H1 (cell line): Measurements from ENCODE around the gene STIM2. TPM values are rescaled to one million over a fixed set of nuclear protein-coding genes. Genes with fewer than 3 reads are reported as not detected.

Source experiments
- CTCF ChIA-PET: fragments of 300-600 bp; sonication (Branson Sonifier 250); formaldehyde crosslinking; loops from one replicate; lab custom pipeline; 2021; ENCODE audit not compliant: partially characterized antibody; lab: Charles Lee
- POLR2A ChIA-PET: fragments of 300-600 bp; sonication (Branson Sonifier 250); formaldehyde crosslinking; loops from one replicate; lab custom pipeline; 2021; ENCODE audit warnings: inconsistent platforms; ENCODE audit not compliant: partially characterized antibody; lab: Charles Lee
- DNase-seq, 2 experiments: peaks; one replicate each; pipeline versions ENCODE4 v3.0.0 to v3.0.0-alpha.2; 2010 to 2022; ENCODE audit warnings: low spot score in 2 of 2, low read depth in 1 of 2, mixed read lengths in 1 of 2
- FAIRE-seq: peaks from 2 replicates; lab custom pipeline; 2011; peaks lifted over from hg19 to GRCh38; lab: Jason Lieb, UNC
- H2AFZ ChIP-seq: 2 replicates; pipeline ENCODE4 v1.8.1; 2012; ENCODE audit warnings: low read length, inconsistent platforms
- H2AK5ac ChIP-seq: 2 replicates; pipeline ENCODE4 v1.6.1; 2013; ENCODE audit warnings: low read depth, low read length
- H2BK120ac ChIP-seq: replicated peaks from 2 replicates; pipeline ENCODE3; 2013; ENCODE audit warnings: low read depth, low read length, inconsistent platforms
- H2BK12ac ChIP-seq: 2 replicates; pipeline ENCODE4 v1.6.1; 2013; ENCODE audit warnings: low read depth, low read length
- H2BK15ac ChIP-seq: 2 replicates; pipeline ENCODE4 v1.6.1; 2013; ENCODE audit warnings: low read length
- H2BK20ac ChIP-seq: 2 replicates; pipeline ENCODE4 v1.6.1; 2013; ENCODE audit warnings: low read length
- H2BK5ac ChIP-seq: 2 replicates; pipeline ENCODE4 v1.6.1; 2013; ENCODE audit warnings: low read depth, low read length
- H3K14ac ChIP-seq: 2 replicates; pipeline ENCODE4 v1.6.1; 2013; ENCODE audit warnings: inconsistent platforms; ENCODE audit not compliant: insufficient read length
- H3K18ac ChIP-seq: 2 replicates; pipeline ENCODE4 v1.6.1; 2013; ENCODE audit warnings: low read length; ENCODE audit errors: extremely low read depth
- H3K23ac ChIP-seq: 2 replicates; pipeline ENCODE4 v1.6.1; 2013; ENCODE audit warnings: inconsistent platforms; ENCODE audit not compliant: insufficient read length
- H3K23me2 ChIP-seq: 2 replicates; pipeline ENCODE4 v1.6.1; 2013; ENCODE audit warnings: low read depth, low read length
- H3K27ac ChIP-seq: 2 replicates; pipeline ENCODE4 v1.6.1; 2011; ENCODE audit warnings: low read depth, low read length, inconsistent platforms
- H3K27me3 ChIP-seq, 4 experiments: replicated peaks in 1 of 4; 1 replicate in 1 of 4; 2 replicates in 3 of 4; pipeline versions ENCODE4 v1.6.1 to v1.8.1; 2011 to 2013; ENCODE audit warnings: low read length in 3 of 4, mild to moderate bottlenecking in 3 of 4, inconsistent platforms in 2 of 4, mixed read lengths in 2 of 4, moderate library complexity in 1 of 4; ENCODE audit not compliant: control insufficient read depth in 3 of 4, insufficient read depth in 3 of 4; ENCODE audit errors: extremely low read depth in 1 of 4
- H3K36me3 ChIP-seq, 4 experiments: 2 replicates each; pipeline versions ENCODE4 v1.6.1 to v1.8.1; 2011 to 2013; ENCODE audit warnings: mild to moderate bottlenecking in 4 of 4, low read length in 3 of 4, moderate library complexity in 2 of 4, control low read depth in 1 of 4, inconsistent platforms in 1 of 4; ENCODE audit not compliant: insufficient read depth in 4 of 4, control insufficient read depth in 2 of 4
- H3K4ac ChIP-seq: replicated peaks from 2 replicates; pipeline ENCODE3; 2013; ENCODE audit warnings: low read length, low read depth, mixed read lengths, inconsistent platforms; ENCODE audit not compliant: insufficient read length
- H3K4me1 ChIP-seq, 4 experiments: replicated peaks in 1 of 4; 1 replicate in 1 of 4; 2 replicates in 3 of 4; pipeline versions ENCODE4 v1.6.1 to v1.8.1; 2011 to 2013; ENCODE audit warnings: low read length in 3 of 4, inconsistent platforms in 2 of 4, mixed read lengths in 1 of 4; ENCODE audit not compliant: insufficient read depth in 4 of 4, control insufficient read depth in 3 of 4
- H3K4me2 ChIP-seq, 2 experiments: 2 replicates each; pipeline versions ENCODE4 v1.6.1 to v1.8.1; 2011 to 2013; ENCODE audit warnings: low read depth in 2 of 2, low read length in 2 of 2, control low read depth in 1 of 2, inconsistent platforms in 1 of 2, mild to moderate bottlenecking in 1 of 2; ENCODE audit not compliant: insufficient read depth in 1 of 2
- H3K4me3 ChIP-seq, 4 experiments: fragments of 200-600, 300-600 bp in 1 of 4; sonication (generic), shearing (Covaris generic), sonication (Bioruptor Twin) in 1 of 4; 2 replicates each; pipeline versions ENCODE4 v1.5.1 to v1.8.1; 2011 to 2016; ENCODE audit warnings: low read length in 4 of 4, low read depth in 3 of 4, control low read depth in 2 of 4, inconsistent platforms in 2 of 4, mild to moderate bottlenecking in 2 of 4, mixed read lengths in 1 of 4, moderate library complexity in 1 of 4; ENCODE audit not compliant: insufficient read depth in 2 of 4; ENCODE audit errors: extremely low read depth in 1 of 4
- H3K56ac ChIP-seq: replicated peaks from 2 replicates; pipeline ENCODE3; 2013; ENCODE audit warnings: low read depth, mild to moderate bottlenecking, mixed read lengths, low read length, inconsistent platforms; ENCODE audit not compliant: insufficient read length
- H3K79me1 ChIP-seq: 2 replicates; pipeline ENCODE4 v1.6.1; 2013; ENCODE audit warnings: low read depth, low read length, control low read depth
- H3K79me2 ChIP-seq, 2 experiments: 2 replicates each; pipeline versions ENCODE4 v1.6.1 to v1.8.1; 2012 to 2013; ENCODE audit warnings: low read length in 2 of 2, mild to moderate bottlenecking in 2 of 2, inconsistent platforms in 1 of 2; ENCODE audit not compliant: insufficient read depth in 2 of 2, control insufficient read depth in 1 of 2
- H3K9ac ChIP-seq, 4 experiments: replicated peaks in 1 of 4; 1 replicate in 1 of 4; 2 replicates in 3 of 4; pipeline versions ENCODE4 v1.6.1 to v1.8.1; 2011 to 2013; ENCODE audit warnings: low read depth in 3 of 4, low read length in 3 of 4, control low read depth in 2 of 4, mild to moderate bottlenecking in 2 of 4, moderate library complexity in 2 of 4, inconsistent platforms in 1 of 4; ENCODE audit errors: extremely low read depth in 1 of 4
- H3K9me3 ChIP-seq, 2 experiments: 2 replicates each; pipeline versions ENCODE4 v1.6.1 to v1.8.1; 2012 to 2013; ENCODE audit warnings: mild to moderate bottlenecking in 2 of 2, moderate library complexity in 2 of 2, control low read depth in 1 of 2, inconsistent platforms in 1 of 2, low read depth in 1 of 2, low read length in 1 of 2, mixed read lengths in 1 of 2; ENCODE audit not compliant: insufficient read depth in 2 of 2
- H4K20me1 ChIP-seq, 2 experiments: replicated peaks in 1 of 2; 2 replicates each; pipeline versions ENCODE3 to v1.8.1; 2011 to 2013; ENCODE audit warnings: inconsistent platforms in 2 of 2, low read length in 2 of 2, mild to moderate bottlenecking in 1 of 2; ENCODE audit not compliant: insufficient read depth in 2 of 2, control insufficient read depth in 1 of 2
- H4K5ac ChIP-seq: 2 replicates; pipeline ENCODE4 v1.6.1; 2013; ENCODE audit warnings: low read length, low read depth, mixed read lengths, inconsistent platforms; ENCODE audit not compliant: insufficient read length
- H4K8ac ChIP-seq: 2 replicates; pipeline ENCODE4 v1.8.0; 2013; ENCODE audit warnings: mild to moderate bottlenecking, moderate library complexity, low read length, inconsistent platforms; ENCODE audit not compliant: insufficient read depth; ENCODE audit errors: extremely low read depth
- H4K91ac ChIP-seq: replicated peaks from 2 replicates; pipeline ENCODE3; 2013; ENCODE audit warnings: low read length, mixed read lengths, inconsistent platforms; ENCODE audit not compliant: insufficient read length
- HDAC2 ChIP-seq, 2 experiments: fragments of 300-600 bp in 1 of 2; sonication (generic) in 1 of 2; IDR thresholded peaks; 2 replicates each; pipeline ENCODE4 v1.6.1; 2011 to 2012; ENCODE audit warnings: low read depth in 2 of 2, low read length in 2 of 2, mild to moderate bottlenecking in 2 of 2, moderate library complexity in 2 of 2, borderline replicate concordance in 1 of 2, inconsistent platforms in 1 of 2
- KDM4A ChIP-seq: IDR thresholded peaks from one replicate; pipeline ENCODE4 v1.7.1; 2012; ENCODE audit warnings: low read depth, mild to moderate bottlenecking, moderate library complexity, low read length, inconsistent platforms; ENCODE audit not compliant: severe bottlenecking
- POLR2A ChIP-seq, 2 experiments: IDR thresholded peaks; 1 replicate in 1 of 2; 2 replicates in 1 of 2; pipeline ENCODE4 v1.6.1; 2011; ENCODE audit warnings: low read depth in 2 of 2, low read length in 2 of 2, mild to moderate bottlenecking in 2 of 2; ENCODE audit errors: control extremely low read depth in 1 of 2
- RAD21 ChIP-seq, 2 experiments: IDR thresholded peaks in 1 of 2; conservative IDR thresholded peaks in 1 of 2; 2 replicates each; pipeline ENCODE4 v1.6.1; 2011; ENCODE audit warnings: low read depth in 2 of 2, low read length in 2 of 2, improper control_type of control experiment in 1 of 2, inconsistent platforms in 1 of 2, mild to moderate bottlenecking in 1 of 2, moderate library complexity in 1 of 2
- RNF2 ChIP-seq: fragments of 200-900, 300-1000 bp; sonication (generic); IDR thresholded peaks from 2 replicates; pipeline ENCODE4 v1.7.1; 2016; ENCODE audit warnings: borderline replicate concordance, low read depth, mild to moderate bottlenecking, antibody characterized with exemption, low read length; ENCODE audit not compliant: poor library complexity, severe bottlenecking; ENCODE audit errors: missing control alignments
- SP2 ChIP-seq: IDR thresholded peaks from 2 replicates; pipeline ENCODE4 v1.6.1; 2012; ENCODE audit warnings: mild to moderate bottlenecking, low read length, inconsistent platforms
- whole genome bisulfite sequencing, 2 experiments: shearing (Covaris generic) in 1 of 2; methylation state at CpG; one replicate each; pipeline versions ENCODE4 v1.1.6 to v1.1.7; 2013 to 2015; ENCODE audit warnings: low lambda C conversion rate in 2 of 2, mixed read lengths in 2 of 2, inconsistent platforms in 1 of 2, low coverage in 1 of 2, missing lambda C conversion rate in 1 of 2; ENCODE audit not compliant: insufficient replicate concordance in 2 of 2, insufficient coverage in 1 of 2, insufficient read length in 1 of 2; ENCODE audit errors: extremely low coverage in 1 of 2, missing lambda C conversion rate in 1 of 2; 5-methylcytosine and 5-hydroxymethylcytosine counted together
- polyA plus RNA-seq, 7 experiments: library from polyadenylated mRNA; depleted of rRNA in 3 of 7; stranded (reverse) in 5 of 7; unstranded in 2 of 7; fragments of >200 nt in 5 of 7; fragments of 200-250 nt in 2 of 7; gene quantifications; 1 replicate in 5 of 7; 2 replicates in 1 of 7; 4 replicates in 1 of 7; pipeline versions ENCODE4 v1.2.1 to v1.2.3, GENCODE V29; 2011 to 2013; ENCODE audit warnings: missing spikeins in 2 of 7, mixed read lengths in 2 of 7
- total RNA-seq: library from RNA; stranded (reverse); fragmentation: NEBNext Ultra II Directional; extraction: Animal tissue kit (Norgen Biotek cat#: 25700); gene quantifications from 2 replicates; pipeline ENCODE4 v1.2.1, GENCODE V29; 2021

The STIM2 gene
- total and polyA plus RNA-seq, 2 of the 8 experiments (the other 6 are each of a cell fraction or from before 2014, with no cell fraction given) = 22.9 to 23.0 TPM

GRCh38 chr4:26866781-26867180, 6.1 kb downstream of the STIM2 start:
- no peak overlapping the region for H4K5ac ChIP-seq
- H2BK5ac ChIP-seq = no peak overlapping the region
- no peaks in the 10 kb centered on the region for H3K36me3 ChIP-seq
- H3K9ac ChIP-seq = no peak overlapping the region
- H2BK20ac ChIP-seq = no peak overlapping the region
- TF ChIP-seq HDAC2 (IDR thresholded peaks at IDR 0.05; ENCODE audit: borderline replicate concordance in 1 of 2, low read depth in 2 of 2, low read length in 2 of 2) (no peak), SP2 (no peak), KDM4A (no peak), POLR2A (IDR thresholded peaks at IDR 0.05; ENCODE audit: control extremely low read depth in 1 of 2, low read depth in 2 of 2, low read length in 2 of 2) (no peak), RAD21 (IDR thresholded peaks at IDR 0.05 in 1 of 2, conservative IDR thresholded peaks at IDR 0.05 in 1 of 2; ENCODE audit: low read depth in 2 of 2, low read length in 2 of 2) (no peak), RNF2 (no peak)
- FAIRE-seq (no peak), DNase-seq (no peak)
- H3K27ac ChIP-seq = no peak overlapping the region
- no peak overlapping the region for H3K23ac ChIP-seq
- ChIA-PET POLR2A (no interaction called here), CTCF (interaction anchor here (0.9 to 1.5 kb wide), 4 partner anchors 16 to 143 kb away, joined by 3 to 5 read pairs (median 4); no protein-coding TSS in a partner anchor)
- H2BK15ac ChIP-seq = no peak overlapping the region
- no peak overlapping the region for H3K56ac ChIP-seq
- WGBS, 2 experiments = 86% methylated on average over 2 of the region's 2 CpGs; no CpG with 5 or more reads in 1 of the 2 experiments
- H3K27me3 ChIP-seq = no peaks in the 10 kb centered on the region; a peak in 1 of 7 replicates
- H2BK12ac ChIP-seq = no peak overlapping the region
- H3K4me3 ChIP-seq = no peak overlapping the region
- H3K23me2 ChIP-seq = peaks cover 2% of the 10 kb centered on the region
- H4K8ac ChIP-seq = no peak overlapping the region
- no peak overlapping the region for H2AK5ac ChIP-seq
- H3K4me2 ChIP-seq = no peak overlapping the region
- no peak overlapping the region for H4K91ac ChIP-seq
- no peak overlapping the region for H3K18ac ChIP-seq
- no peak overlapping the region for H2BK120ac ChIP-seq
- no peak overlapping the region for H2AFZ ChIP-seq
- no peak overlapping the region for H3K4ac ChIP-seq
- peaks cover 0 to 75% of the 10 kb centered on the region in 2 experiments; a peak in 2 of 4 replicates for H3K79me2 ChIP-seq
- H4K20me1 ChIP-seq = peaks cover 2 to 4% of the 10 kb centered on the region in 2 experiments
- no peaks in the 10 kb centered on the region for H3K79me1 ChIP-seq
- no peaks in the 10 kb centered on the region for H3K9me3 ChIP-seq
- no peak overlapping the region for H3K14ac ChIP-seq
- H3K4me1 ChIP-seq = peaks cover 0 to 5% (median 1%) of the 10 kb centered on the region in 4 experiments; a peak in 3 of 7 replicates
